Epithelial cell of esophagus (primary cell): Measurements from ENCODE around the gene WDFY3.

Experiments
- DNase-seq: peaks from one replicate; pipeline ENCODE4 v3.0.0; 2010; ENCODE audit warnings: low read depth
- H3K4me3 ChIP-seq: 2 replicates; pipeline ENCODE4 v1.5.1; 2011; ENCODE audit warnings: mild to moderate bottlenecking, low read length, control low read depth
- TF ChIP-seq, protein P1 (sequence below): IDR thresholded peaks from 2 replicates; pipeline ENCODE4 v1.5.1; 2011; ENCODE audit warnings: low read depth, mild to moderate bottlenecking, low read length, control low read depth, inconsistent platforms; ENCODE audit not compliant: insufficient read depth; ENCODE audit errors: missing control alignments

The WDFY3 gene

DNA sequence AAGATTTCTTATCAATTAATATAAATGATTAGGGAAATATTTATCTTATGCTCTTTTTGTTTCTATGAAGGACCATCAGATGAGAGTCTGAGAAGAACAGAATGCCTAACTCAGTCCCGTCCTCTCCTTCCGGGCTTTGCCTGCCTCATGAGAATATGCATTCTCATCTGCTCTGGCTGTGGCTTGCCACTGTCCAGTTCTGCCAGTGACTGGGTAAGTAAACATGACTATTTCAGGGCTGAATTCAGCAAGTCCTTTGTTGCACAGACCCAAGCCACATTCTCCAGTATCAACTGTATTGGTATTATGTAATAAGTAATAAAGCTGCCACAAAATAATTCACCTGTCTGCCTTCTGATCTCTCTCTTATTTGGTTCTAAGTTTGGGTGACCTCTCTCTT is 110.7 kb downstream of the WDFY3 start:
- no peak overlapping the region for H3K4me3 ChIP-seq
- TF ChIP-seq, protein P1, sequence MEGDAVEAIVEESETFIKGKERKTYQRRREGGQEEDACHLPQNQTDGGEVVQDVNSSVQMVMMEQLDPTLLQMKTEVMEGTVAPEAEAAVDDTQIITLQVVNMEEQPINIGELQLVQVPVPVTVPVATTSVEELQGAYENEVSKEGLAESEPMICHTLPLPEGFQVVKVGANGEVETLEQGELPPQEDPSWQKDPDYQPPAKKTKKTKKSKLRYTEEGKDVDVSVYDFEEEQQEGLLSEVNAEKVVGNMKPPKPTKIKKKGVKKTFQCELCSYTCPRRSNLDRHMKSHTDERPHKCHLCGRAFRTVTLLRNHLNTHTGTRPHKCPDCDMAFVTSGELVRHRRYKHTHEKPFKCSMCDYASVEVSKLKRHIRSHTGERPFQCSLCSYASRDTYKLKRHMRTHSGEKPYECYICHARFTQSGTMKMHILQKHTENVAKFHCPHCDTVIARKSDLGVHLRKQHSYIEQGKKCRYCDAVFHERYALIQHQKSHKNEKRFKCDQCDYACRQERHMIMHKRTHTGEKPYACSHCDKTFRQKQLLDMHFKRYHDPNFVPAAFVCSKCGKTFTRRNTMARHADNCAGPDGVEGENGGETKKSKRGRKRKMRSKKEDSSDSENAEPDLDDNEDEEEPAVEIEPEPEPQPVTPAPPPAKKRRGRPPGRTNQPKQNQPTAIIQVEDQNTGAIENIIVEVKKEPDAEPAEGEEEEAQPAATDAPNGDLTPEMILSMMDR = no peak
- no peak for DNase-seq

DNA sequence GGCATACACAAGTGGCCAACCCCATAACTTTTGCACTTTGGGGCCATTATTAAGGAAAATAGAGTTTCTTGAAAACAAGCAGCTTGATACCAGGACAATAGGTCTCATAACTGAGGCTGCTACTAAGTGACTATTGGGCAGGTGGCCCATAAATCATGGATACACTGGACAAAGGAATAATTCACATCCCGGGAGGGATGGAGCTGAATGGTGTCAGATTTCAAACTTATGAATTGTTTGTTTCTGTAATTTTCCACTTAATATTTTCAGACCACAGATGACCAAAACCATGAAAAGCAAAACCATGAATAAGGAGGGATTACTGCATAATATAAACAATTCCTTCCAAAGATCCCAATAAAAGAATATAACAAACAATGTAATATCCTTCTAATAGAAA is 114.4 kb downstream of the WDFY3 start:
- TF ChIP-seq, protein P1 = no peak
- no peak for DNase-seq
- H3K4me3 ChIP-seq = no peak overlapping the region

DNA sequence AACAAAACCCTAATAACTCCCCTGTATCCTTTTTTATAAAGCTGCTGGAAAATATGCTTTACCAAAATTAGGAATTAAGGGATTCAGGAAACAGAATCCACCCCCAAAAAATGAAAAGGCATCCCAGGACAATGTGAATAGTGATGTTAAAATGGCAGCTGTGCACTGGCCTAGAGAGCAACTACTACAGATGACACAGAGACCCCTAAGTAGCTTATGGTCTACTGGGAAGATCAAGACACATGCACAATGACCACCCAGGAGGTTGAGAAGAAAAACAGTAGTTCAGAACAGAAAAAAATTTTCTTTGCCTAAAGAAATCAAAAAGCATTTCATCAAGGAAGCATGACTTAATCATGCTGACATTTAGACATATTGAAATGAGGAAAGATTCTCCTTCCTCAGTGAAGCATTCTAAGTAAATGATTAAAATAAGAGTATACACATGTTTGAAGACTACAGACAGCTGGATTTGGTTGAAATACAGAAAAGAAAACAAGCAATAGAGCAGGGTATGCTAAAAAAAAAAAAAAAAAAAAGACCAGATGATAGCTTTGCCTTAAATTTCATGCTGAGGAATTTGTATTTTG is 117.3 kb downstream of the WDFY3 start:
- no peak for DNase-seq
- TF ChIP-seq, protein P1 = no peak
- no peak overlapping the region for H3K4me3 ChIP-seq

DNA sequence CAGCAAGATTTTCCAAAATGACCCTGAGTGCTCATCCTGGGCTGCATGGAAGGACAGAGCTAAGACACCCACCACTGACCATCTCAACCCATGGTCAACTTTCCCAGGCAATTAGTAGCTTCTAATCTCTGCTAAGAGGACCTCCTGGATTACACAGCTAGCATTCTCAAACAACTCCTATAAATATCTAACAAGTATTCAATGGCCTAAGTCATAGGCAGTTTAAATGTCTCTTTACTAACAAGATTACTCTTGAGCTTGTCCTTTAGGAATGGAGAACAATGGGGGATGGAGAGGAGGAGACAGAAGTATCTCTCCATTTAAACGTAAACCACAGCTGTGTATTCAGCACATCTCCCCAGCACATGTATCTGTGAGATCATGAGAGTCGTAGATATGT is 118.1 kb downstream of the WDFY3 start:
- TF ChIP-seq, protein P1 = no peak
- no peak for DNase-seq
- no peak overlapping the region for H3K4me3 ChIP-seq

DNA sequence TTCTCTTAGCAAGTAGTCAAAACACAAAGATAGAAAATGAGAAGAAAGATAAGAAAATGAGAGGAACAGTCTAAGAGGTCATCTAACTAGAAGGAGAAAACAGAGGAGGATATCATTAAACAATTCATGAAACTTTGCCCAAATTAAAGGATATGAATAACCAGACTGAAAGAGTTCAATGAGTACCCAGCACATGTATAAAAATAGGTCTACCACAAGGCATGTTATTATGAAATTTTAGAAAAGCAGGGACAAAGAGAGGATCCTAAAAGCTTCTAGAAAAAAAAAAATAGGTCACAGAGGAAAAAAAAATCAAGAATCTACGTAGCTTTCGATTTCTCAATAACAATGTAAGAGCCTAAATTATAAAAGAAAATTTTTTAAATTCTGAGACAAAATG is 118.5 kb downstream of the WDFY3 start:
- TF ChIP-seq, protein P1 = no peak
- H3K4me3 ChIP-seq = no peak overlapping the region
- DNase-seq = no peak

DNA sequence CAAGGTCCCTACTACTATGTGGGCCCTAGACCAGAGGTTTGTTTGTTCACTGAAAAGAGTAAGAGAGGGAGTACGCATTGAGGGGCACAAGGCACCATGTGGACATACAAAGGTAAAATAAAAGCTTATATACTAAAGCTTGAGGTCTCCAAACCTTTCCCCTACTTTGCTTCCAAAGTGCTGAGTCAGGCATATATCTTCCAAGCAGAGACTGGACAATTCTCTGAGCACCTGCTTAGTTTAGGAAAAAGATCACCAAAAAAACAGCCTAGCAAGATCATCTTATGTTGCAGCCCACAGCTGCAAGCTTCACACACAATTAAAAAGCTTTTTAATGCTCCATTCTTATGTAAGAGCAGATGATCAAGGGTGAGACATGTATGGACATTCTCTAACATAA is 119.5 kb downstream of the WDFY3 start:
- no peak overlapping the region for H3K4me3 ChIP-seq
- DNase-seq = no peak
- TF ChIP-seq, protein P1 = no peak

DNA sequence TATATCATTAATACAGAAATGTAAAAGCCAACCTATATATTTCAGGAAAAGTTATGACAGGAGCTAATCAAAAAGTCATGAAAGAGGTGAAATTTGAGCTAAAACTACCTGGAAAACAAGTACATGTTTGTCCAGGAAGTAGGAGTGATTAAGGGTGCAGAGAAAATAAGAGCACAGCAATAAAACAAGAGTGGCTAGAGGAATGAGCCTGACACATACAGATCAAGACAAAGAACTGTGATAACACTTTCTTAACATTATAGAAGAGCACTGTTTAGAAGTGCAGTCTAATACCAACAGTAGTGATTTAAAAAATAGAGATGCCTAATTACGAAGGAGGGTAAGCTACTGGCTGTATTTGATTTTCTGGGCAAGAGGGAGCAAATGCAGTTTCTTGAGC is 125.1 kb downstream of the WDFY3 start:
- TF ChIP-seq, protein P1 = no peak
- DNase-seq = no peak
- H3K4me3 ChIP-seq = no peak overlapping the region
